Ishikawa (cell line): Measurements from ENCODE around the gene SYDE1.

Experiments
- CEBPB ChIP-seq: IDR thresholded peaks from 2 replicates; pipeline ENCODE4 v1.6.1; 2012
- CREB1 ChIP-seq: IDR thresholded peaks from 2 replicates; pipeline ENCODE4 v1.6.1; 2012; ENCODE audit warnings: low read depth
- EP300 ChIP-seq: IDR thresholded peaks from 2 replicates; pipeline ENCODE4 v1.6.1; 2012; ENCODE audit warnings: borderline replicate concordance
- FOXM1 ChIP-seq: IDR thresholded peaks from 2 replicates; pipeline ENCODE4 v1.6.1; 2012; ENCODE audit warnings: low read depth, borderline replicate concordance
- MAX ChIP-seq: IDR thresholded peaks from 2 replicates; pipeline ENCODE4 v1.6.1; 2012
- NFIC ChIP-seq: IDR thresholded peaks from 2 replicates; pipeline ENCODE4 v1.6.1; 2012
- TAF1 ChIP-seq: IDR thresholded peaks from 2 replicates; pipeline ENCODE4 v1.6.1; 2012; ENCODE audit warnings: low read depth, mild to moderate bottlenecking
- TCF12 ChIP-seq: IDR thresholded peaks from 2 replicates; pipeline ENCODE4 v1.6.1; 2012; ENCODE audit warnings: low read depth
- YY1 ChIP-seq: IDR thresholded peaks from 2 replicates; pipeline ENCODE4 v1.6.1; 2012; ENCODE audit warnings: low read depth
- ZBTB7A ChIP-seq: IDR thresholded peaks from 2 replicates; pipeline ENCODE4 v1.6.1; 2012; ENCODE audit warnings: low read depth
- TF ChIP-seq, protein P1 (sequence below): IDR thresholded peaks from 2 replicates; pipeline ENCODE4 v1.6.1; 2012; ENCODE audit warnings: low read depth, mild to moderate bottlenecking

DNA sequence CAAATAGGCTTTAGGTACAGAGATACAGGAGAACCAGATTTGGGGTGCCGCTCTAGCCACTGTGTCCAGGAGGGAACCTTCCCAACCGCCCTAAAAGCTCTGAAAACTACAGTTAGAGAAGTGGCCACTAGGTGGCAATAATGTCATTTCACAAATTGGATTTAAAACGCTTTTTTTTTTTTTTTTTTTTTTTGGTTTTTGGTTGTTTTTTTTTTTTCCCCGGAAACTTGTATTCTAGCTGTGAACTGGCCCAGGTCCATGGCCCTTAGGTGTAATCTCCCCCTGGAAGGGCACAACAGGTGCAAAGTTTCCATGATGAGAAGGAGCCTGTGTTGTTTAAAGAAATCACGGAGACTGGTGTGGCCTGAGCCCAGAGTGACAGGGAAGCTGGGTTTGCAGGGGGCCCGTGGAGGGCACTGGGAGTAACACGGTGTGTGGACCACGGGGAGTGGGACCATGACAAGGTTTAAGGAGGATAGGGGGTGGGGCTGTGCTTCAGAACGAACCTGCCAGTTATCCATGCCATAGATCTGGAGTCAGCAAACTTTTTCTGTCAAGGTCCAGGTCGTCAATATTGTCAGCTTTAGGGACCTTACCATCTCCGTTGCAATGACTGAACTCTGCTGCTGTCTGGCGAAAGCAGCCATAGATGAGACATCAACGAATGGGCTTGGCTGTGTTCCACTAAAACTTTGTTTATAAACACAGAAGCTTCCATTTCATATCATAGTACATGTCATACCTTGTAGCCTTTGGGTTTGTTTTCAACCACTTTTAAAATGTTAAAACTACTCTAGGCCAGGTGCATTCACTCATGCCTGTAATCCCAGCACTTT is 15.1 kb upstream of the SYDE1 start:
- TF ChIP-seq NFIC (no peak), TCF12 (no peak), TAF1 (no peak), ZBTB7A (no peak), CEBPB (no peak), CREB1 (no peak), FOXM1 (no peak), YY1 (no peak), EP300 (no peak), MAX (no peak)
- TF ChIP-seq, protein P1, sequence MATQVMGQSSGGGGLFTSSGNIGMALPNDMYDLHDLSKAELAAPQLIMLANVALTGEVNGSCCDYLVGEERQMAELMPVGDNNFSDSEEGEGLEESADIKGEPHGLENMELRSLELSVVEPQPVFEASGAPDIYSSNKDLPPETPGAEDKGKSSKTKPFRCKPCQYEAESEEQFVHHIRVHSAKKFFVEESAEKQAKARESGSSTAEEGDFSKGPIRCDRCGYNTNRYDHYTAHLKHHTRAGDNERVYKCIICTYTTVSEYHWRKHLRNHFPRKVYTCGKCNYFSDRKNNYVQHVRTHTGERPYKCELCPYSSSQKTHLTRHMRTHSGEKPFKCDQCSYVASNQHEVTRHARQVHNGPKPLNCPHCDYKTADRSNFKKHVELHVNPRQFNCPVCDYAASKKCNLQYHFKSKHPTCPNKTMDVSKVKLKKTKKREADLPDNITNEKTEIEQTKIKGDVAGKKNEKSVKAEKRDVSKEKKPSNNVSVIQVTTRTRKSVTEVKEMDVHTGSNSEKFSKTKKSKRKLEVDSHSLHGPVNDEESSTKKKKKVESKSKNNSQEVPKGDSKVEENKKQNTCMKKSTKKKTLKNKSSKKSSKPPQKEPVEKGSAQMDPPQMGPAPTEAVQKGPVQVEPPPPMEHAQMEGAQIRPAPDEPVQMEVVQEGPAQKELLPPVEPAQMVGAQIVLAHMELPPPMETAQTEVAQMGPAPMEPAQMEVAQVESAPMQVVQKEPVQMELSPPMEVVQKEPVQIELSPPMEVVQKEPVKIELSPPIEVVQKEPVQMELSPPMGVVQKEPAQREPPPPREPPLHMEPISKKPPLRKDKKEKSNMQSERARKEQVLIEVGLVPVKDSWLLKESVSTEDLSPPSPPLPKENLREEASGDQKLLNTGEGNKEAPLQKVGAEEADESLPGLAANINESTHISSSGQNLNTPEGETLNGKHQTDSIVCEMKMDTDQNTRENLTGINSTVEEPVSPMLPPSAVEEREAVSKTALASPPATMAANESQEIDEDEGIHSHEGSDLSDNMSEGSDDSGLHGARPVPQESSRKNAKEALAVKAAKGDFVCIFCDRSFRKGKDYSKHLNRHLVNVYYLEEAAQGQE = no peak
